Activated CD8-positive, alpha-beta T cell treated with anti-CD3 and anti-CD28 coated beads for 36 hours (primary cell): ENCODE data around the gene NF1. TPM values are rescaled to one million over a fixed set of nuclear protein-coding genes. Genes with fewer than 3 reads are reported as not detected.
"Not testable (repeated sequence)": the region's sequence is repeated elsewhere in the genome, so short reads cannot be mapped to it uniquely, and the experiment has no call there.

Experiments used
- ATAC-seq: fragments of 200-7000 bp; cut with Tn5 transposase; one replicate; pipeline ENCODE4 v1.10.0; 2021; ENCODE audit warnings: mild to moderate bottlenecking, moderate library complexity
- CTCF ChIA-PET: fragments of 350-600 bp; sonication (Branson Sonifier 250); formaldehyde crosslinking; loops from one replicate; lab custom pipeline; 2021; ENCODE audit warnings: antibody characterized with exemption; lab: Charles Lee
- POLR2A ChIA-PET: fragments of 350-600 bp; sonication (Branson Sonifier 250); formaldehyde crosslinking; loops from one replicate; lab custom pipeline; 2021; ENCODE audit warnings: antibody characterized with exemption; lab: Charles Lee
- DNase-seq: peaks from one replicate; pipeline ENCODE4 v3.0.0-alpha.2; 2020
- H3K27ac Mint-ChIP-seq: one replicate; pipeline ENCODE4 v1.8.0; 2021; ENCODE audit warnings: mild to moderate bottlenecking, mixed read lengths
- H3K27me3 Mint-ChIP-seq: one replicate; pipeline ENCODE4 v1.8.0; 2021; ENCODE audit warnings: mixed read lengths
- H3K36me3 Mint-ChIP-seq: one replicate; pipeline ENCODE4 v1.8.0; 2021; ENCODE audit warnings: low read depth, mixed read lengths
- H3K4me1 Mint-ChIP-seq: one replicate; pipeline ENCODE4 v1.8.0; 2021; ENCODE audit warnings: low read depth, mixed read lengths
- H3K4me3 Mint-ChIP-seq: one replicate; pipeline ENCODE4 v1.8.0; 2021; ENCODE audit warnings: mild to moderate bottlenecking, moderate library complexity, mixed read lengths
- H3K9me3 Mint-ChIP-seq: one replicate; pipeline ENCODE4 v1.8.0; 2021; ENCODE audit warnings: mixed read lengths
- CTCF ChIP-seq: fragments of 200-600 bp; IDR thresholded peaks from one replicate; pipeline ENCODE4 v1.8.0; 2022; ENCODE audit warnings: antibody characterized with exemption, mild to moderate bottlenecking
- intact Hi-C: fragments of 100-400 bp; cut with micrococcal nuclease; formaldehyde crosslinking; loops from one replicate; pipeline ENCODE4 v1.10.0; 2022
- total RNA-seq, 2 experiments: library from RNA; stranded (reverse); gene quantifications; one replicate each; pipeline ENCODE4 v1.2.3, GENCODE V29; 2021

The NF1 gene
- total RNA-seq, 2 experiments from 2014 or later, result 19.4 to 20.1 TPM

DNA sequence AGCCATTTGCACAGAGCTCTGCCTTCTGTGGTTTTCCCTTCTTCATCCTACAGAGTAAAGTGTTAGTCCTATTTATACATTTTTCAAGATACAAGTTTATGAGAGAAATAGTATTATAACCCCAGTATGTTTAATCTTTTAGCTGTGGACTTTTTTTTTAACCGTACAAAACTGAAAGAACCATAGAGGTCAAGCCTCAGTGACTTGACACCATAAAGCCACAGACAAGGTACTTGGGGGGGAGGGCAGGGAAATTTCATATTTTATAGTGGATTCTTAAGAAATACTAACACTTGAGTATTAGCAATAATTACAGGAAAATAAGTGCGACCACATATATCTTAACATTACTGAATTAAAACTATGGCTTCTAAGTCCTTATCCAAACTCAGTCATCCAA lies 279.7 kb downstream of the NF1 start:
- ChIA-PET POLR2A (interaction anchor here (1.1 kb wide), 1 partner anchor 63 kb away, joined by 3 read pairs; no protein-coding TSS in a partner anchor), CTCF (interaction anchor here (1.2 to 2.9 kb wide), 5 partner anchors 109 to 397 kb away, joined by 3 to 18 read pairs (median 3); no protein-coding TSS in a partner anchor)
- DNase-seq, result no peak
- no peak for TF ChIP-seq CTCF
- Mint-ChIP-seq H3K36me3 (peaks cover 4% of the 10 kb centered on the region), H3K9me3 (no peaks in the 10 kb centered on the region), H3K4me1 (peaks cover 22% of the 10 kb centered on the region), H3K27ac (no peak overlapping the region), H3K27me3 (no peaks in the 10 kb centered on the region), H3K4me3 (no peak overlapping the region)
- intact Hi-C loops, result no loop called here
- no peak for ATAC-seq

- H3K4me3 Mint-ChIP-seq, result no peak overlapping the region
- CTCF ChIA-PET, result interaction anchor here (2.7 kb wide), 1 partner anchor 10 kb away, joined by 11 read pairs; no protein-coding TSS in a partner anchor
These were observed 283.9 kb downstream of the NF1 start for GRCh38 chr17:31378638-31379037.

DNA sequence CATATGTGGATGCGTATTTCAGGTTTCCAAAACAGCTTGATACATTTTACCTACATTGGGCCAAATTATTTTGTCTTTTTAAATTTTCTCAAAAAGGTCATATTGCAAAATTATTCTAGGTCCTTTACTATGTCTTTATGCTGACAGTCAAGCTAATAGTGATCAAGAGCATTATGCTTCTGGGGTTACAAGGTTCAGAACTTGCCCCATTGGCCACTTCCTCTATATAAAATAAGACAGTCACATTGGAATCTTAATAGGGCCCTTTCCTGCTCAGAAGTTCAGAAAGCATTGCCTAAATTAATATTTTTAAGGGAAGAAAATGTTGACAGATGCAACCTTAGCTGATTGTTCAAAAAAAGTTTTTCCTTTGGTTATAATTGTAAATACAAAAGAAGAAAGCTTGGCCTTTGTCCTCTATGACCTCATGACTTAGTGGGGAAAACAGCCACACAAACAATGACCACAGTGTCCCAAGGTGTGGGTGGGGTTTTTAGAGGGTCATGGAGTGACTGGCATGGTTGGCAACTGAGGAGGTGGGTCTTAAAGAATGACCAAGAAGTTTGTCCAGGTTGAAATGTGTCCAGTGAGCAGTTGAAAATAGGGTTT lies 284.9 kb downstream of the NF1 start:
- intact Hi-C loops, result no loop called here
- POLR2A ChIA-PET, result no interaction called here
- H3K4me1 Mint-ChIP-seq, result no peaks in the 10 kb centered on the region
- no peak overlapping the region for H3K27ac Mint-ChIP-seq
- DNase-seq, result no peak
- ATAC-seq, result no peak
- CTCF ChIA-PET, result interaction anchor here (1.3 to 2.7 kb wide), 2 partner anchors 9 to 13 kb away, joined by 3 to 11 read pairs; no protein-coding TSS in a partner anchor
- no peaks in the 10 kb centered on the region for H3K9me3 Mint-ChIP-seq
- H3K27me3 Mint-ChIP-seq, result no peaks in the 10 kb centered on the region
- no peak overlapping the region for H3K4me3 Mint-ChIP-seq
- no peak for TF ChIP-seq CTCF
- H3K36me3 Mint-ChIP-seq, result peaks cover 2% of the 10 kb centered on the region

More at GRCh38 chr17:31378638-31379037, 283.9 kb downstream of the NF1 start:
- Mint-ChIP-seq H3K27ac (no peak overlapping the region), H3K36me3 (peaks cover 4% of the 10 kb centered on the region), H3K27me3 (no peaks in the 10 kb centered on the region), H3K9me3 (no peaks in the 10 kb centered on the region), H3K4me1 (no peaks in the 10 kb centered on the region)
- intact Hi-C loops, result no loop called here
- POLR2A ChIA-PET, result no interaction called here
- no peak for DNase-seq
- ATAC-seq, result no peak
- TF ChIP-seq CTCF, result no peak

- TF ChIP-seq CTCF, result no peak
- POLR2A ChIA-PET, result no interaction called here
- H3K9me3 Mint-ChIP-seq, result no peaks in the 10 kb centered on the region
- H3K4me1 Mint-ChIP-seq, result no peaks in the 10 kb centered on the region
- H3K36me3 Mint-ChIP-seq, result no peaks in the 10 kb centered on the region
- no peak overlapping the region for H3K27ac Mint-ChIP-seq
- ATAC-seq, result no peak
- no peaks in the 10 kb centered on the region for H3K27me3 Mint-ChIP-seq
- intact Hi-C loops, result no loop called here
- CTCF ChIA-PET, result interaction anchor here (1.7 kb wide), 1 partner anchor 129 kb away, joined by 3 read pairs; no protein-coding TSS in a partner anchor
- no peak overlapping the region for H3K4me3 Mint-ChIP-seq
- no peak for DNase-seq
These were observed 286.4 kb downstream of the NF1 start for GRCh38 chr17:31381165-31381668.

- H3K27me3 Mint-ChIP-seq, ATAC-seq, POLR2A ChIA-PET, intact Hi-C loops, H3K9me3 Mint-ChIP-seq, DNase-seq, H3K27ac Mint-ChIP-seq, H3K4me1 Mint-ChIP-seq, H3K4me3 Mint-ChIP-seq, H3K36me3 Mint-ChIP-seq: not testable (repeated sequence)
- CTCF ChIA-PET, result interaction anchor here (0.8 to 1.7 kb wide), 4 partner anchors 10 to 172 kb away, joined by 3 to 4 read pairs (median 3); no protein-coding TSS in a partner anchor
These were observed 288.0 kb downstream of the NF1 start for GRCh38 chr17:31382668-31383275.

GRCh38 chr17:31383488-31383887 lies 288.7 kb downstream of the NF1 start:
- H3K4me1 Mint-ChIP-seq, ATAC-seq, DNase-seq, POLR2A ChIA-PET, H3K27ac Mint-ChIP-seq, H3K27me3 Mint-ChIP-seq, H3K4me3 Mint-ChIP-seq, H3K9me3 Mint-ChIP-seq, H3K36me3 Mint-ChIP-seq, intact Hi-C loops: not testable (repeated sequence)
- CTCF ChIA-PET, result interaction anchor here (1.0 kb wide), 1 partner anchor 24 kb away, joined by 3 read pairs; no protein-coding TSS in a partner anchor
